Activated naive CD8-positive, alpha-beta T cell treated with anti-CD3 and anti-CD28 coated beads, Interleukin-2, amount 10 ng/mL, durations not matched to agents 7 days and 5 days (primary cell): Measurements from ENCODE around the gene PDZD7. TPM values are rescaled to one million over a fixed set of nuclear protein-coding genes. Genes with fewer than 3 reads are reported as not detected.

Experiments
- ATAC-seq: fragments of 150-1000 bp; cut with Tn5 transposase; one replicate; pipeline ENCODE4 v1.10.0; 2021; ENCODE audit warnings: low read depth, moderate library complexity
- POLR2A ChIA-PET: fragments of 350-600 bp; sonication (Branson Sonifier 250); formaldehyde crosslinking; loops from one replicate; lab custom pipeline; 2021; ENCODE audit warnings: antibody characterized with exemption; lab: Charles Lee
- DNase-seq: peaks from one replicate; pipeline ENCODE4 v3.0.0; 2021
- H3K27ac Mint-ChIP-seq: one replicate; pipeline ENCODE4 v1.8.0; 2022; ENCODE audit warnings: mild to moderate bottlenecking, mixed read lengths
- H3K27me3 Mint-ChIP-seq: one replicate; pipeline ENCODE4 v1.8.0; 2022; ENCODE audit warnings: mild to moderate bottlenecking, moderate library complexity, mixed read lengths
- H3K36me3 Mint-ChIP-seq: one replicate; pipeline ENCODE4 v1.8.0; 2021; ENCODE audit warnings: mild to moderate bottlenecking, mixed read lengths
- H3K4me1 Mint-ChIP-seq: one replicate; pipeline ENCODE4 v1.8.0; 2021; ENCODE audit warnings: mixed read lengths
- H3K4me3 Mint-ChIP-seq: one replicate; pipeline ENCODE4 v1.8.0; 2022; ENCODE audit warnings: mild to moderate bottlenecking, moderate library complexity, mixed read lengths
- H3K9me3 Mint-ChIP-seq: one replicate; pipeline ENCODE4 v1.8.0; 2021; ENCODE audit warnings: mixed read lengths
- total RNA-seq, 2 experiments: library from RNA; stranded (reverse); gene quantifications; one replicate each; pipeline ENCODE4 v1.2.3, GENCODE V29; 2021

The PDZD7 gene
- total RNA-seq, 2 experiments from 2014 or later = 1.1 to 1.4 TPM

- POLR2A ChIA-PET = interaction anchor here (5.1 kb wide), 1 partner anchor 13 kb away, joined by 36 read pairs; the partner anchor contains the start of gene LZTS2
- no peak overlapping the region for H3K4me3 Mint-ChIP-seq
Observed at GRCh38 chr10:100985336-100985735, 45.6 kb downstream of the PDZD7 start.

GRCh38 chr10:100984672-100985177 is 46.2 kb downstream of the PDZD7 start:
- Mint-ChIP-seq H3K27ac (no peak overlapping the region), H3K9me3 (no peaks in the 10 kb centered on the region), H3K27me3 (no peaks in the 10 kb centered on the region), H3K36me3 (peaks cover 6% of the 10 kb centered on the region), H3K4me1 (peaks cover 12% of the 10 kb centered on the region), H3K4me3 (no peak overlapping the region)
- POLR2A ChIA-PET = interaction anchor here (5.1 kb wide), 1 partner anchor 13 kb away, joined by 36 read pairs; the partner anchor contains the start of gene LZTS2
- ATAC-seq (no peak), DNase-seq (peak; percentile 10)

More at GRCh38 chr10:100985336-100985735, 45.6 kb downstream of the PDZD7 start:
- H3K9me3 Mint-ChIP-seq = no peaks in the 10 kb centered on the region
- no peaks in the 10 kb centered on the region for H3K27me3 Mint-ChIP-seq
- H3K4me1 Mint-ChIP-seq = peaks cover 13% of the 10 kb centered on the region
- ATAC-seq = no peak
- peak; percentile 1 for DNase-seq
- peaks cover 7% of the 10 kb centered on the region for H3K36me3 Mint-ChIP-seq
- no peak overlapping the region for H3K27ac Mint-ChIP-seq

- Mint-ChIP-seq H3K36me3 (peaks cover 6% of the 10 kb centered on the region), H3K9me3 (no peaks in the 10 kb centered on the region), H3K4me1 (peaks cover 11% of the 10 kb centered on the region), H3K27ac (no peak overlapping the region), H3K27me3 (no peaks in the 10 kb centered on the region), H3K4me3 (no peak overlapping the region)
- ATAC-seq (no peak), DNase-seq (peak; percentile 14)
- POLR2A ChIA-PET = no interaction called here
Observed at GRCh38 chr10:100983868-100984671, 46.9 kb downstream of the PDZD7 start.

GRCh38 chr10:100982916-100983830 is 47.8 kb downstream of the PDZD7 start:
- DNase-seq = no peak
- Mint-ChIP-seq H3K9me3 (no peaks in the 10 kb centered on the region), H3K4me3 (no peak overlapping the region), H3K27ac (no peak overlapping the region), H3K27me3 (no peaks in the 10 kb centered on the region), H3K4me1 (peaks cover 11% of the 10 kb centered on the region), H3K36me3 (peaks cover 6% of the 10 kb centered on the region)
- POLR2A ChIA-PET = no interaction called here
- no peak for ATAC-seq

- no peaks in the 10 kb centered on the region for H3K36me3 Mint-ChIP-seq
- no peak overlapping the region for H3K4me3 Mint-ChIP-seq
- no peaks in the 10 kb centered on the region for H3K9me3 Mint-ChIP-seq
- ATAC-seq = no peak
- DNase-seq = no peak
- no peak overlapping the region for H3K27ac Mint-ChIP-seq
- H3K4me1 Mint-ChIP-seq = peaks cover 4% of the 10 kb centered on the region
- H3K27me3 Mint-ChIP-seq = no peaks in the 10 kb centered on the region
- POLR2A ChIA-PET = no interaction called here
Observed at GRCh38 chr10:100981178-100981772, 49.7 kb downstream of the PDZD7 start.

- no peaks in the 10 kb centered on the region for H3K36me3 Mint-ChIP-seq
- H3K27ac Mint-ChIP-seq = no peak overlapping the region
- DNase-seq = no peak
- no peaks in the 10 kb centered on the region for H3K9me3 Mint-ChIP-seq
- no peaks in the 10 kb centered on the region for H3K27me3 Mint-ChIP-seq
- peaks cover 2% of the 10 kb centered on the region for H3K4me1 Mint-ChIP-seq
- no peak overlapping the region for H3K4me3 Mint-ChIP-seq
- no peak for ATAC-seq
- POLR2A ChIA-PET = no interaction called here
Observed at GRCh38 chr10:100980711-100981110, 50.2 kb downstream of the PDZD7 start.

- H3K27me3 Mint-ChIP-seq = no peaks in the 10 kb centered on the region
- H3K4me3 Mint-ChIP-seq = no peak overlapping the region
- no peaks in the 10 kb centered on the region for H3K9me3 Mint-ChIP-seq
- DNase-seq (no peak), ATAC-seq (no peak)
- H3K36me3 Mint-ChIP-seq = no peaks in the 10 kb centered on the region
- POLR2A ChIA-PET = no interaction called here
- H3K4me1 Mint-ChIP-seq = no peaks in the 10 kb centered on the region
- peak overlapping the region; percentile 35 for H3K27ac Mint-ChIP-seq
Observed at GRCh38 chr10:100980311-100980710, 50.6 kb downstream of the PDZD7 start.

- no peak overlapping the region for H3K27ac Mint-ChIP-seq
- POLR2A ChIA-PET = no interaction called here
- H3K4me3 Mint-ChIP-seq = no peak overlapping the region
- H3K4me1 Mint-ChIP-seq = no peaks in the 10 kb centered on the region
- no peaks in the 10 kb centered on the region for H3K9me3 Mint-ChIP-seq
- no peaks in the 10 kb centered on the region for H3K36me3 Mint-ChIP-seq
- no peaks in the 10 kb centered on the region for H3K27me3 Mint-ChIP-seq
- no peak for DNase-seq
- ATAC-seq = no peak
Observed at GRCh38 chr10:100979791-100980272, 51.1 kb downstream of the PDZD7 start.

- H3K27me3 Mint-ChIP-seq = no peaks in the 10 kb centered on the region
- H3K4me1 Mint-ChIP-seq = no peaks in the 10 kb centered on the region
- H3K27ac Mint-ChIP-seq = no peak overlapping the region
- POLR2A ChIA-PET = no interaction called here
- H3K4me3 Mint-ChIP-seq = no peak overlapping the region
- H3K36me3 Mint-ChIP-seq = no peaks in the 10 kb centered on the region
- ATAC-seq = no peak
- DNase-seq = no peak
- no peaks in the 10 kb centered on the region for H3K9me3 Mint-ChIP-seq
Observed at GRCh38 chr10:100978901-100979195, 52.1 kb downstream of the PDZD7 start.

- Mint-ChIP-seq H3K27ac (no peak overlapping the region), H3K27me3 (no peaks in the 10 kb centered on the region), H3K4me1 (no peaks in the 10 kb centered on the region), H3K36me3 (no peaks in the 10 kb centered on the region), H3K9me3 (no peaks in the 10 kb centered on the region), H3K4me3 (no peak overlapping the region)
- DNase-seq (no peak), ATAC-seq (no peak)
- POLR2A ChIA-PET = no interaction called here
Observed at GRCh38 chr10:100978121-100978900, 52.6 kb downstream of the PDZD7 start.

- H3K9me3 Mint-ChIP-seq = no peaks in the 10 kb centered on the region
- POLR2A ChIA-PET = no interaction called here
- H3K4me1 Mint-ChIP-seq = no peaks in the 10 kb centered on the region
- no peaks in the 10 kb centered on the region for H3K36me3 Mint-ChIP-seq
- no peak for DNase-seq
- no peak for ATAC-seq
- no peak overlapping the region for H3K27ac Mint-ChIP-seq
- H3K4me3 Mint-ChIP-seq = no peak overlapping the region
- no peaks in the 10 kb centered on the region for H3K27me3 Mint-ChIP-seq
Observed at GRCh38 chr10:100977436-100977835, 53.5 kb downstream of the PDZD7 start.

- DNase-seq = no peak
- Mint-ChIP-seq H3K27ac (no peak overlapping the region), H3K4me3 (no peak overlapping the region), H3K9me3 (no peaks in the 10 kb centered on the region), H3K4me1 (no peaks in the 10 kb centered on the region), H3K36me3 (no peaks in the 10 kb centered on the region), H3K27me3 (no peaks in the 10 kb centered on the region)
- ATAC-seq = no peak
- POLR2A ChIA-PET = interaction anchor here (0.6 kb wide), 1 partner anchor 15 kb away, joined by 3 read pairs; no protein-coding TSS in a partner anchor
Observed at GRCh38 chr10:100976906-100977305, 54.0 kb downstream of the PDZD7 start.
